Bladder microvascular endothelial cell (primary cell): ENCODE data around the gene GAPDHS. TPM values are rescaled to one million over a fixed set of nuclear protein-coding genes. Genes with fewer than 3 reads are reported as not detected.

Experiments
- total RNA-seq: library from RNA; depleted of rRNA; stranded (reverse); fragments of >200 nt; gene quantifications from 2 replicates; pipeline ENCODE4 v1.2.3, GENCODE V29; 2014

The GAPDHS gene
- total RNA-seq = not detected in 2 replicates

DNA sequence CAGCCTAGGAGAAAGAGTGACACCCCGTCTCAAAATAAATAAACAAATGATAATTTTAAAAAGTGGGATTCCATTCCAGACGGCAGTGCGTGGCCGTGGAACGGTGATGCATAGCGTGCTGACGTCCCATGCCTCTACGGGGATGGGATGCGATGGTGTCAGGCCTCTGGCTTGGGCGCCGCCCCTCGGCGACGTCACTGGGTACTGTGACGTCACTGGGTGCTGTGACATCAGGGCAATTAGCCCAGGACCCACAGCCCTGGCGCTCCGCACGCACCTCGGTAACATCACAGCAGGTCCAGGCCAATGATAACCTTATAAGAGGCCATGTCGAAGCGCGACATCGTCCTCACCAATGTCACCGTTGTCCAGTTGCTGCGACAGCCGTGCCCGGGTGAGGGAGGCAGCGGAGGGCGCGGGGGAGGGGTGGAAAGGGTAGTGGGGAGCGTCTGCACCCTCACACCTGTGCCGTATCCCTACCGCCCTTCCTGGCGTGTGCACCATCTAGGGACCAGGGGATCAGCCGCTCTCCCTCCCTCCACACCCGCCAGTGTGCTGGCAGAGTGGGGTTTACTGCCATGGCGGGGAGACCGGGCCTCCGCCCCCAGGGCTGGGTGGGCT, at the start of gene GAPDHS:
Gene GAPDHS (plus strand): TSS at position 256 of the 621 bp plus-strand sequence. CDS start 72 bp downstream, at position 328.

GRCh38 chr19:35490364-35490763, 42.9 kb upstream of the GAPDHS start, which contains the start of gene KRTDAP:
Gene KRTDAP, minus strand, starts transcription at chr19:35490464. Its CDS starts 22 bp downstream, at chr19:35490442.

GRCh38 chr19:35513628-35514281, 19.5 kb upstream of the GAPDHS start, which contains the start of gene DMKN:
Gene DMKN, minus strand, starts transcription at chr19:35513649. Its CDS starts 174 bp downstream, at chr19:35513475.

DNA sequence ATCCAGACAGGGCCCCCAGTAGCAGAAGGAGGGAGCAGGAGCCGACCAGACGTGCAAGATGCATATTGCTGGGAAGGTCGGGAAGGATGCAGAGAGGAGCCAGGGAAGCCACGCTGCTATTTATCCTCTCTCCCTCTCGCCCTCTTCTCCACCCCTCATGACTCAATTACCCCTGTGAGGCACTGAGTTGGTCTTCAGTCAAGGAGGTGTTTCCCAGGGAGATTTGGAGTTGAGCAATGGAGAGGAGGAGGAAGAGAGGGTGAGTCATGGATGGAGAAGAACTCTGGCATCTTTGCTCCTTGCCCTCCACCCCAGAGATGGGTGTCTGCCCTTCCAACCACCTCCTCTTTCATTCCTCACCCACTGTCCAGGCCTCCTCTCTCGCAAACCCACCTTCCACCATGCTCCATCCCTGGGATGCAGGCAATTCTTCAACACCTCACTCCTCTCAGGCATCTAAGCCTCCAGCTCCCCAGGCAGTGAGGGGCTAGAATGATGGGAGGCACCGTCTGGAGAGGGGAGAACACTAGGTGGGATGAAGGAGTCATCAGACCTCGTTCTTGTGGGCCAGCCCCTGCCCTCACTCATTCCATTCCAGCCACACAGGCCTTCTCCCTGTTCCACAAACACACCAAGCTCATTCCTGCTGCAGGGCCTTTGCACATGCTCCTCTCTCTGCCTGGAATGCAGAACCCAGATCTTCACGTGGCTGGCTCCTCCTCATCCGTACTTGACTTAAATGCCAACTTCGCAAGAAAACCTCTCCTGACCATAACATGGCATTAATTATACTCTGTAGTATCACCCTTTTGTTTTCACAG, 4.8 kb upstream of the GAPDHS start, which contains the start of gene SBSN:
Gene SBSN (minus strand): TSS at position 94 of the 821 bp plus-strand sequence. CDS start 30 bp downstream, at position 64.

DNA sequence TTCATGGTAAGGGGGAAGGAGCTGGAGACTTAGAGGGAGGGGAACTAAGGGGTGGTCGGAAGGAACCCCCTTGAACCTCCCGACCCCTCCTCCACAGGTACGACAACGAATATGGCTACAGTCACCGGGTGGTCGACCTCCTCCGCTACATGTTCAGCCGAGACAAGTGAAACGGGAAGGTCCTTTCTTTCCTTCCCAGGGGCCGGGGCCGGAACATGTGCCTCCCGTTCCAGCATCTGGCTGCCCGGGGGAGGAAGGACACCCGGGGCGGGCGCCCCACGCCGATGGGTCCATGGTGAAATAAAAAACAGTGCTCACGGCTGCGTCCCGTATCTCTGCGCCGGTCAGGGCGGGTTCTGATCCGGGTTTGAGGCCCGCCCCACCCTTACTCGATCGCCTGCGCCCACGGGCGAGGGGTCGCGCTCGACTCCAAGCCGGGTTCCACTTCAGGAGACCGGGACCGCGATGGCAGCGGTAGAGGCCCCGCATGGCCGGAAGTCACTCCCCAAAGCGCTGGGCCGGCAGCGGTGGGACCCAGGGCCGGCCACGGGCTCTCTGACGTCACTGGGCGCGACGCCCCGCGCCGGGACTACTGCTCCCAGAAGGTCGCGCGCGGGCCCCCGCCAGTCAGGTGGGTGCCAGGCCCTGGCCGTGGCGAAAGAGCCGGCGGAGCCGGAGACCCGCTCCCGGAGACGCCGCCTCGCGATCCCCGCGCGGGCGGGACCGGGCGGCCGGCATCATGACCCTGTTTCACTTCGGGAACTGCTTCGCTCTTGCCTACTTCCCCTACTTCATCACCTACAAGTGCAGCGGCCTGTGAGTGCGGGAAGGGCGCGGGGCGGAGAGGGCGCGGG, 12.0 kb downstream of the GAPDHS start, which contains the start of gene TMEM147:
Gene TMEM147 (plus strand): TSS at position 626 of the 854 bp plus-strand sequence. CDS start 114 bp downstream, at position 740.

GRCh38 chr19:35563207-35563829, 30.1 kb downstream of the GAPDHS start, which contains the start of gene ATP4A:
Gene ATP4A, minus strand, starts transcription at chr19:35563658. Its CDS starts 29 bp downstream, at chr19:35563629.

GRCh38 chr19:35585848-35586247, 52.6 kb downstream of the GAPDHS start, which contains the start of gene PMIS2:
Gene PMIS2, plus strand, starts transcription at chr19:35586173. Its CDS starts 87 bp downstream, at chr19:35586260.

Other genes starting within 250 kb of the GAPDHS start
- 0.69 and 5.0 TPM in 2 replicates for gene MAG, start 241.3 kb upstream of the GAPDHS start, total RNA-seq
- 1.6 and 1.7 TPM in 2 replicates for gene CD22, start 204.3 kb upstream of the GAPDHS start, total RNA-seq
- not detected in 2 replicates for gene FFAR1, start 185.6 kb upstream of the GAPDHS start, total RNA-seq
- 0.19 TPM in 1 of 2 replicates, not detected in the other for gene FFAR3, start 175.0 kb upstream of the GAPDHS start, total RNA-seq
- gene GPR42, start 162.4 kb upstream of the GAPDHS start, total RNA-seq = not detected in 2 replicates
- gene FFAR2, start 85.2 kb upstream of the GAPDHS start, total RNA-seq = not detected in 2 replicates
- gene KRTDAP, start 43.0 kb upstream of the GAPDHS start, total RNA-seq = not detected in 2 replicates
- gene DMKN, start 19.8 kb upstream of the GAPDHS start, total RNA-seq = 0.13 TPM in 1 of 2 replicates, not detected in the other
- gene SBSN, start 5.1 kb upstream of the GAPDHS start, total RNA-seq = not detected in 2 replicates
- 52.9 and 74.0 TPM in 2 replicates for gene TMEM147, start 12.2 kb downstream of the GAPDHS start, total RNA-seq
- gene ATP4A, start 30.2 kb downstream of the GAPDHS start, total RNA-seq = not detected in 2 replicates
- gene PMIS2, start 52.7 kb downstream of the GAPDHS start, total RNA-seq = not detected in 2 replicates
- 6.0 and 9.3 TPM in 2 replicates for gene HAUS5, start 79.3 kb downstream of the GAPDHS start, total RNA-seq
- gene RBM42, start 95.6 kb downstream of the GAPDHS start, total RNA-seq = 32.4 and 33.7 TPM in 2 replicates
- gene ETV2, start 108.3 kb downstream of the GAPDHS start, total RNA-seq = 0.13 and 0.49 TPM in 2 replicates
- 295 and 323 TPM in 2 replicates for gene COX6B1, start 114.9 kb downstream of the GAPDHS start, total RNA-seq
- not detected in 2 replicates for gene UPK1A, start 133.1 kb downstream of the GAPDHS start, total RNA-seq
- gene ZBTB32, start 171.1 kb downstream of the GAPDHS start, total RNA-seq = not detected in 2 replicates
- gene KMT2B, start 184.5 kb downstream of the GAPDHS start, total RNA-seq = 6.2 and 19.6 TPM in 2 replicates
- gene IGFLR1, start 209.0 kb downstream of the GAPDHS start, total RNA-seq = 0.49 and 0.94 TPM in 2 replicates
- 4.0 and 6.4 TPM in 2 replicates for gene U2AF1L4, start 212.0 kb downstream of the GAPDHS start, total RNA-seq
- 12.3 and 13.8 TPM in 2 replicates for gene PSENEN, start 212.2 kb downstream of the GAPDHS start, total RNA-seq
- gene LIN37, start 215.1 kb downstream of the GAPDHS start, total RNA-seq = 3.9 and 5.0 TPM in 2 replicates
- gene HSPB6, start 223.6 kb downstream of the GAPDHS start, total RNA-seq = 0.25 and 0.49 TPM in 2 replicates
- gene PROSER3, start 224.7 kb downstream of the GAPDHS start, total RNA-seq = 1.5 and 2.5 TPM in 2 replicates
- 2.1 and 4.0 TPM in 2 replicates for gene ARHGAP33, start 242.1 kb downstream of the GAPDHS start, total RNA-seq